Endodermal cell (in vitro differentiated cells): ENCODE data around the gene JAG2. TPM values are rescaled to one million over a fixed set of nuclear protein-coding genes. Genes with fewer than 3 reads are reported as not detected.
"Not testable (repeated sequence)": the region's sequence is repeated elsewhere in the genome, so short reads cannot be mapped to it uniquely, and the experiment has no call there.

Source experiments
- DNase-seq: peaks from one replicate; pipeline ENCODE4 v3.0.0-alpha.2; 2017
- H3K27ac ChIP-seq: 2 replicates; pipeline ENCODE4 v1.5.1; 2013; ENCODE audit warnings: mild to moderate bottlenecking, low read depth, low read length, moderate library complexity
- H3K27me3 ChIP-seq: 2 replicates; pipeline ENCODE4 v1.6.1; 2013; ENCODE audit warnings: mild to moderate bottlenecking, low read length, moderate library complexity; ENCODE audit not compliant: insufficient read depth, control insufficient read depth, poor library complexity, severe bottlenecking
- H3K36me3 ChIP-seq: 2 replicates; pipeline ENCODE4 v1.7.0; 2013; ENCODE audit warnings: mild to moderate bottlenecking, low read length, moderate library complexity; ENCODE audit not compliant: control insufficient read depth, insufficient read depth
- H3K4me1 ChIP-seq: one replicate; pipeline ENCODE4 v1.7.0; 2013; ENCODE audit warnings: low read length; ENCODE audit not compliant: control insufficient read depth, insufficient read depth
- H3K4me3 ChIP-seq: 2 replicates; pipeline ENCODE4 v1.5.1; 2013; ENCODE audit warnings: mild to moderate bottlenecking, low read length, moderate library complexity
- H3K9ac ChIP-seq: 2 replicates; pipeline ENCODE4 v1.6.1; 2013; ENCODE audit warnings: mild to moderate bottlenecking, low read length, moderate library complexity; ENCODE audit not compliant: poor library complexity, severe bottlenecking; ENCODE audit errors: extremely low read depth
- H3K9me3 ChIP-seq: 2 replicates; pipeline ENCODE4 v1.6.1; 2013; ENCODE audit warnings: mild to moderate bottlenecking, low read length, moderate library complexity; ENCODE audit not compliant: control insufficient read depth
- H3K27ac Mint-ChIP-seq: 2 replicates; pipeline ENCODE4 v1.8.0; 2020; ENCODE audit warnings: mixed read lengths
- H3K27me3 Mint-ChIP-seq: 2 replicates; pipeline ENCODE4 v1.8.0; 2021; ENCODE audit warnings: mild to moderate bottlenecking, mixed read lengths; ENCODE audit not compliant: insufficient read depth
- H3K36me3 Mint-ChIP-seq: 2 replicates; pipeline ENCODE4 v1.8.0; 2020; ENCODE audit warnings: low read depth, mixed read lengths
- H3K4me1 Mint-ChIP-seq: 2 replicates; pipeline ENCODE4 v1.8.0; 2020; ENCODE audit warnings: mixed read lengths
- H3K4me3 Mint-ChIP-seq: 2 replicates; pipeline ENCODE4 v1.8.0; 2020; ENCODE audit warnings: mild to moderate bottlenecking, moderate library complexity, mixed read lengths
- H3K9me3 Mint-ChIP-seq: 2 replicates; pipeline ENCODE4 v1.8.0; 2020; ENCODE audit warnings: mild to moderate bottlenecking, mixed read lengths
- whole genome bisulfite sequencing, 2 experiments: methylation state at CpG; one replicate each; pipeline versions ENCODE4 v1.1.5 to v1.1.7; 2013; ENCODE audit warnings: missing lambda C conversion rate in 2 of 2, mixed read lengths in 1 of 2; ENCODE audit not compliant: insufficient coverage in 1 of 2, insufficient read length in 1 of 2; 5-methylcytosine and 5-hydroxymethylcytosine counted together
- total RNA-seq, 2 donors: library from RNA; stranded (reverse); fragmentation: NEBNext Ultra II Directional in 1 of 2; extraction: Animal tissue kit (Norgen Biotek cat#: 25700) in 1 of 2; gene quantifications; 2 replicates in 1 of 2; 3 replicates in 1 of 2; pipeline ENCODE4 v1.2.1, GENCODE V29; 2021
- TF ChIP-seq, protein P1 (sequence below): fragments of 200-600 bp; sonication (generic); conservative IDR thresholded peaks from 2 replicates; pipeline ENCODE4 v1.5.0; 2021; ENCODE audit warnings: antibody characterized with exemption, mild to moderate bottlenecking

JAG2 gene
- total RNA-seq, 2 donors from 2014 or later, result 6.4 TPM

DNA sequence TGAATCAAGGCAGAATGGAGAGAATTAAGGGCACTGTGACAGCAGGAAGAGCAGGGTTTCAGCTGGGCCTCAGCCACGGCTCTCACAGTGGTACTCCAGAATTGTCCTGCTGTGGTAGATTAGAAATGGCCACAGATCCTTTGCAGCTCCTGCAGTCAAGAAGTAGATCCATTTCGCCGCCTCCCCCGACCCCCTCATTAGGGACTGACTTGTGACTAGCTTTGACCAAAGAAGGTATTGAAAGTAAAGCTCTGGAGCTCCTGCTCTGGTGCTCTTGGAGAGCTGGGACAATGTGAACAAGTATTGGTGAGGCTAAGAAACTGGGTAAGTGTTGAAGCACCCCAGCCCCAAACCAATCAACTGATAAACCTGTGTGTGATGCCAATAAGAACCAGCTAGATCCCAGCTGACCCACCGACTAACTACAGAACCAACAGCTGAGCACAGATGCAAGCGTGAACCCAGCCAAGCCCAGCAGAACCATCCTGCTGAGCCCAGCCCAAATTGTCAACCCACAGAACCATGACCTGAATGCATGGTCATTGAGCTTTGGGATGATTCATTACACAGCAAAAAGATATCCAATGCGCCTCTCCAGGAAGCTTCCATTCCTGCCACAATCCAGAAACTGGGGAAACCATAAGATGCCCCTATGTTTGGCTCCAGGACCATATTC, 50.7 kb downstream of the JAG2 start:
- Histone ChIP-seq H3K27me3 (no peaks in the 10 kb centered on the region), H3K4me1 (no peaks in the 10 kb centered on the region), H3K9ac (no peak overlapping the region), H3K27ac (no peak overlapping the region), H3K4me3 (no peak overlapping the region), H3K36me3 (no peaks in the 10 kb centered on the region), H3K9me3 (peaks cover 19% of the 10 kb centered on the region)
- Mint-ChIP-seq H3K4me3 (no peak overlapping the region), H3K27me3 (peaks cover 17% of the 10 kb centered on the region), H3K27ac (no peak overlapping the region), H3K9me3 (peaks cover 28% of the 10 kb centered on the region), H3K4me1 (no peaks in the 10 kb centered on the region), H3K36me3 (no peaks in the 10 kb centered on the region)
- no peak for DNase-seq
- TF ChIP-seq, protein P1, sequence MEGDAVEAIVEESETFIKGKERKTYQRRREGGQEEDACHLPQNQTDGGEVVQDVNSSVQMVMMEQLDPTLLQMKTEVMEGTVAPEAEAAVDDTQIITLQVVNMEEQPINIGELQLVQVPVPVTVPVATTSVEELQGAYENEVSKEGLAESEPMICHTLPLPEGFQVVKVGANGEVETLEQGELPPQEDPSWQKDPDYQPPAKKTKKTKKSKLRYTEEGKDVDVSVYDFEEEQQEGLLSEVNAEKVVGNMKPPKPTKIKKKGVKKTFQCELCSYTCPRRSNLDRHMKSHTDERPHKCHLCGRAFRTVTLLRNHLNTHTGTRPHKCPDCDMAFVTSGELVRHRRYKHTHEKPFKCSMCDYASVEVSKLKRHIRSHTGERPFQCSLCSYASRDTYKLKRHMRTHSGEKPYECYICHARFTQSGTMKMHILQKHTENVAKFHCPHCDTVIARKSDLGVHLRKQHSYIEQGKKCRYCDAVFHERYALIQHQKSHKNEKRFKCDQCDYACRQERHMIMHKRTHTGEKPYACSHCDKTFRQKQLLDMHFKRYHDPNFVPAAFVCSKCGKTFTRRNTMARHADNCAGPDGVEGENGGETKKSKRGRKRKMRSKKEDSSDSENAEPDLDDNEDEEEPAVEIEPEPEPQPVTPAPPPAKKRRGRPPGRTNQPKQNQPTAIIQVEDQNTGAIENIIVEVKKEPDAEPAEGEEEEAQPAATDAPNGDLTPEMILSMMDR, result no peak
- WGBS, 2 experiments, result 94% methylated on average over 6 to 7 of the region's 7 CpGs

DNA sequence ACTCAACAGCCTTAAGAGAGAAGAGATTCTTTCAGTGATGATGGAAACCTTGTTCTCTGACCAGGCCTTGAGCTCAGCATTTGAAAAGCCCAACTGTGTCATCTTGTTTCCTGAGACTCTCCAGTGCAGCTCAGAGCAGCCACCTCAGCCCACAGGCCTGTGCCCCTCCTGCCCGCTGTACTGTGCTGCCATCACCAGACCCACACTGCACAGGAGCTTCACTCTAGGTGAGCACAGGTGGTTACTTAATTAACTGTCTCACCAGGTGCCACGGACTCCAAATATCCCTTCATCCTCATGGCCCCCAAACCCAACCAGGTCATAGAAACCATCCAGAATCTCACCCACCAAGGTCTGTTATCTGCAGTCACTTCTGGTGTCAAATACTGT, 51.3 kb downstream of the JAG2 start:
- H3K4me1 ChIP-seq, result no peaks in the 10 kb centered on the region
- no peak overlapping the region for H3K27ac ChIP-seq
- no peak overlapping the region for H3K9ac ChIP-seq
- no peaks in the 10 kb centered on the region for H3K36me3 ChIP-seq
- no peaks in the 10 kb centered on the region for H3K36me3 Mint-ChIP-seq
- H3K9me3 ChIP-seq, result peaks cover 18% of the 10 kb centered on the region
- DNase-seq, result no peak
- peaks cover 25% of the 10 kb centered on the region for H3K9me3 Mint-ChIP-seq
- peaks cover 17% of the 10 kb centered on the region for H3K27me3 Mint-ChIP-seq
- H3K27ac Mint-ChIP-seq, result no peak overlapping the region
- WGBS, 2 experiments, result 80 to 87% methylated on average over 1 to 2 of the region's 2 CpGs
- H3K4me1 Mint-ChIP-seq, result no peaks in the 10 kb centered on the region
- H3K4me3 Mint-ChIP-seq, result no peak overlapping the region
- H3K4me3 ChIP-seq, result no peak overlapping the region
- TF ChIP-seq, protein P1, result no peak
- no peaks in the 10 kb centered on the region for H3K27me3 ChIP-seq

DNA sequence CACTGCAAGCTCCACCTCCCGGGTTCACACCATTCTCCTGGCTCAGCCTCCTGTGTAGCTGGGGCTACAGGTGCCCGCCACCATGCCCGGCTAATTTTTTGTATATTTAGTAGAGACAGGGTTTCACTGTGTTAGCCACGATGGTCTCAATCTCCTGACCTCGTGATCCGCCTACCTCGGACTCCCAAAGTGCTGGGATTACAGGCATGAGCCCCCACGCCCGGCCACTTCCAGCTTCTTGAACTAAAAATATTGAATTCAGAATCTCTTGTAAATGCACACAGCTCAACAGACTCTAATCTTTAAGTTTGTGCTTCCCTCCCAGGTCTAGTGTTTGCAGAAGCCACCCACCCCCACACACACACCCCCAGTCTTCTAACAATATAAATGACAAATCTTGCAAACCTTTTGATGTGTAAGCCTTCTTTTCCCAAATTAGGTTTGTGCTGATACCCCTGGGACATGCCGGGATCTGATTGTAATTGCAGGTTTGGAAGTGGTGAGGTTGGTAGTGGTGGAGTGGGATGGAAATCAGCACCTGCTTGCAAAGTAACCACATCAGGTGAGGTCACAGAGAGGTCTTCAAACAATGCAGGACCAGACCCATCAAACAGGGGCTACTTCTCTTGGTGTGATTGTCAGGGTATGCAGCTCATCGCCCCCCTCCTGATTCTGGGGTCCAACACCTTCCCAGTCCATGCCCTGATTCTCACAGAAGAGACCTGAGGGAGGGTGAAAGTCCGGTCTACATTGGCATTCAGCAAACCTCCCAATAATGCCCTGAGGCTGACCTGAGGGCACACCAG, 51.9 kb downstream of the JAG2 start:
- Mint-ChIP-seq H3K9me3 (peaks cover 19% of the 10 kb centered on the region), H3K4me1 (no peaks in the 10 kb centered on the region), H3K27me3 (peaks cover 11% of the 10 kb centered on the region), H3K27ac (no peak overlapping the region), H3K4me3 (no peak overlapping the region), H3K36me3 (no peaks in the 10 kb centered on the region)
- Histone ChIP-seq H3K4me1 (no peaks in the 10 kb centered on the region), H3K4me3 (no peak overlapping the region), H3K27ac (no peak overlapping the region), H3K9me3 (peaks cover 12% of the 10 kb centered on the region), H3K36me3 (no peaks in the 10 kb centered on the region), H3K9ac (no peak overlapping the region), H3K27me3 (no peaks in the 10 kb centered on the region)
- TF ChIP-seq, protein P1, result no peak
- DNase-seq, result no peak
- WGBS, 2 experiments, result 86 to 89% methylated on average over 7 to 12 of the region's 12 CpGs

- H3K27ac ChIP-seq, result not testable (repeated sequence)
- 96 to 100% methylated on average over 7 to 8 of the region's 8 CpGs for WGBS, 2 experiments
Measured at GRCh38 chr14:105109243-105109642, 59.3 kb downstream of the JAG2 start.

More at GRCh38 chr14:105109243-105109642, 59.3 kb downstream of the JAG2 start:
- not testable (repeated sequence) for H3K27me3 Mint-ChIP-seq, DNase-seq, H3K27ac Mint-ChIP-seq, H3K4me1 Mint-ChIP-seq, H3K27me3 ChIP-seq, H3K36me3 ChIP-seq, H3K9me3 ChIP-seq, H3K4me3 Mint-ChIP-seq, H3K4me1 ChIP-seq, H3K36me3 Mint-ChIP-seq, H3K9ac ChIP-seq, H3K4me3 ChIP-seq
- H3K9me3 Mint-ChIP-seq, result peaks cover 11% of the 10 kb centered on the region
